ENCODE results near the gene SV2B. TPM values are rescaled to one million over a fixed set of nuclear protein-coding genes. Genes with fewer than 3 reads are reported as not detected.

SV2B gene
- total RNA-seq, 2 experiments from 2014 or later = 0.08 to 0.20 TPM

GRCh38 chr15:91156175-91156726 lies 56.2 kb downstream of the SV2B start:
- no peaks in the 10 kb centered on the region for H3K4me1 Mint-ChIP-seq
- no peak overlapping the region for H3K27ac Mint-ChIP-seq
- no peak for DNase-seq
- H3K4me3 Mint-ChIP-seq = no peak overlapping the region
- H3K36me3 Mint-ChIP-seq = no peaks in the 10 kb centered on the region
- H3K27me3 Mint-ChIP-seq = peaks cover 31% of the 10 kb centered on the region
- H3K9me3 Mint-ChIP-seq = no peaks in the 10 kb centered on the region
- ATAC-seq (ENCODE audit: low read depth) = no peak
- POLR2A ChIA-PET = no interaction called here

- Mint-ChIP-seq H3K36me3 (no peaks in the 10 kb centered on the region), H3K27me3 (peaks cover 26% of the 10 kb centered on the region), H3K27ac (no peak overlapping the region), H3K9me3 (no peaks in the 10 kb centered on the region), H3K4me1 (no peaks in the 10 kb centered on the region), H3K4me3 (no peak overlapping the region)
- ATAC-seq (ENCODE audit: low read depth) (no peak), DNase-seq (no peak)
- POLR2A ChIA-PET = no interaction called here
Observed at GRCh38 chr15:91158415-91159394, 58.6 kb downstream of the SV2B start.

GRCh38 chr15:91165850-91166249 lies 65.8 kb downstream of the SV2B start:
- POLR2A ChIA-PET = no interaction called here
- Mint-ChIP-seq H3K27ac (no peak overlapping the region), H3K4me3 (no peak overlapping the region), H3K27me3 (peaks cover 5% of the 10 kb centered on the region), H3K4me1 (no peaks in the 10 kb centered on the region), H3K9me3 (peaks cover 13% of the 10 kb centered on the region), H3K36me3 (no peaks in the 10 kb centered on the region)
- ATAC-seq (ENCODE audit: low read depth) (no peak), DNase-seq (no peak)

GRCh38 chr15:91168457-91168856 lies 68.4 kb downstream of the SV2B start:
- Mint-ChIP-seq H3K4me1 (no peaks in the 10 kb centered on the region), H3K9me3 (peaks cover 13% of the 10 kb centered on the region), H3K27me3 (peaks cover 7% of the 10 kb centered on the region), H3K27ac (no peak overlapping the region), H3K36me3 (no peaks in the 10 kb centered on the region), H3K4me3 (no peak overlapping the region)
- POLR2A ChIA-PET = no interaction called here
- DNase-seq = no peak
- ATAC-seq (ENCODE audit: low read depth) = no peak

- POLR2A ChIA-PET = no interaction called here
- DNase-seq (no peak), ATAC-seq (ENCODE audit: low read depth) (no peak)
- Mint-ChIP-seq H3K36me3 (no peaks in the 10 kb centered on the region), H3K27ac (no peak overlapping the region), H3K27me3 (peaks cover 7% of the 10 kb centered on the region), H3K4me1 (no peaks in the 10 kb centered on the region), H3K9me3 (peaks cover 6% of the 10 kb centered on the region), H3K4me3 (no peak overlapping the region)
Observed at GRCh38 chr15:91171334-91171733, 71.3 kb downstream of the SV2B start.

GRCh38 chr15:91182101-91182500 lies 82.0 kb downstream of the SV2B start:
- no peak overlapping the region for H3K27ac Mint-ChIP-seq
- H3K4me1 Mint-ChIP-seq = no peaks in the 10 kb centered on the region
- H3K27me3 Mint-ChIP-seq = peaks cover 26% of the 10 kb centered on the region

GRCh38 chr15:91183596-91183995 lies 83.5 kb downstream of the SV2B start:
- Mint-ChIP-seq H3K4me3 (no peak overlapping the region), H3K4me1 (no peaks in the 10 kb centered on the region), H3K9me3 (no peaks in the 10 kb centered on the region), H3K27ac (no peak overlapping the region), H3K27me3 (peaks cover 26% of the 10 kb centered on the region), H3K36me3 (no peaks in the 10 kb centered on the region)
- no peak for ATAC-seq (ENCODE audit: low read depth)
- DNase-seq = no peak
- POLR2A ChIA-PET = no interaction called here

More at GRCh38 chr15:91182101-91182500, 82.0 kb downstream of the SV2B start:
- Mint-ChIP-seq H3K9me3 (no peaks in the 10 kb centered on the region), H3K36me3 (no peaks in the 10 kb centered on the region), H3K4me3 (no peak overlapping the region)
- POLR2A ChIA-PET = no interaction called here
- DNase-seq = no peak
- no peak for ATAC-seq (ENCODE audit: low read depth)

- no peak overlapping the region for H3K4me3 Mint-ChIP-seq
- H3K27ac Mint-ChIP-seq = no peak overlapping the region
- H3K9me3 Mint-ChIP-seq = no peaks in the 10 kb centered on the region
- POLR2A ChIA-PET = no interaction called here
- no peak for DNase-seq
- no peaks in the 10 kb centered on the region for H3K4me1 Mint-ChIP-seq
- H3K27me3 Mint-ChIP-seq = peaks cover 26% of the 10 kb centered on the region
- no peak for ATAC-seq (ENCODE audit: low read depth)
- H3K36me3 Mint-ChIP-seq = no peaks in the 10 kb centered on the region
Observed at GRCh38 chr15:91184441-91184840, 84.4 kb downstream of the SV2B start.

- Mint-ChIP-seq H3K9me3 (no peaks in the 10 kb centered on the region), H3K4me1 (no peaks in the 10 kb centered on the region), H3K4me3 (no peak overlapping the region), H3K36me3 (no peaks in the 10 kb centered on the region), H3K27me3 (peaks cover 38% of the 10 kb centered on the region), H3K27ac (no peak overlapping the region)
- ATAC-seq (ENCODE audit: low read depth) = no peak
- POLR2A ChIA-PET = no interaction called here
- no peak for DNase-seq
Observed at GRCh38 chr15:91186904-91187656, 87.0 kb downstream of the SV2B start.

- POLR2A ChIA-PET = no interaction called here
- Mint-ChIP-seq H3K27ac (no peak overlapping the region), H3K27me3 (peaks cover 23% of the 10 kb centered on the region), H3K9me3 (no peaks in the 10 kb centered on the region), H3K4me1 (no peaks in the 10 kb centered on the region), H3K4me3 (no peak overlapping the region), H3K36me3 (no peaks in the 10 kb centered on the region)
- no peak for DNase-seq
- no peak for ATAC-seq (ENCODE audit: low read depth)
Observed at GRCh38 chr15:91192285-91192684, 92.2 kb downstream of the SV2B start.

GRCh38 chr15:91192690-91193377 lies 92.8 kb downstream of the SV2B start:
- no peaks in the 10 kb centered on the region for H3K4me1 Mint-ChIP-seq
- H3K36me3 Mint-ChIP-seq = no peaks in the 10 kb centered on the region
- no peak overlapping the region for H3K4me3 Mint-ChIP-seq
- ATAC-seq (ENCODE audit: low read depth) (no peak), DNase-seq (no peak)
- H3K27ac Mint-ChIP-seq = no peak overlapping the region
- peaks cover 23% of the 10 kb centered on the region for H3K27me3 Mint-ChIP-seq
- POLR2A ChIA-PET = no interaction called here
- no peaks in the 10 kb centered on the region for H3K9me3 Mint-ChIP-seq

- no peak for ATAC-seq (ENCODE audit: low read depth)
- Mint-ChIP-seq H3K27ac (no peak overlapping the region), H3K9me3 (no peaks in the 10 kb centered on the region), H3K4me3 (no peak overlapping the region), H3K4me1 (no peaks in the 10 kb centered on the region), H3K27me3 (peaks cover 23% of the 10 kb centered on the region), H3K36me3 (no peaks in the 10 kb centered on the region)
- DNase-seq = no peak
- POLR2A ChIA-PET = no interaction called here
Observed at GRCh38 chr15:91193378-91193720, 93.3 kb downstream of the SV2B start.

- H3K9me3 Mint-ChIP-seq = no peaks in the 10 kb centered on the region
- POLR2A ChIA-PET = no interaction called here
- no peak for ATAC-seq (ENCODE audit: low read depth)
Observed at GRCh38 chr15:91196127-91196526, 96.1 kb downstream of the SV2B start.

More at GRCh38 chr15:91196127-91196526, 96.1 kb downstream of the SV2B start:
- Mint-ChIP-seq H3K27ac (no peak overlapping the region), H3K36me3 (no peaks in the 10 kb centered on the region), H3K27me3 (peaks cover 19% of the 10 kb centered on the region), H3K4me3 (no peak overlapping the region), H3K4me1 (no peaks in the 10 kb centered on the region)
- DNase-seq = no peak
